GM18519 (cell line): ENCODE results near the gene HDAC11.

Source experiments
- ATAC-seq: cut with Tn5 transposase; IDR thresholded peaks from one replicate; pipeline ENCODE4 v1.9.1; 2021; ENCODE audit warnings: mild to moderate bottlenecking, moderate library complexity; ENCODE audit not compliant: unreplicated experiment, low FRiP score

Gene HDAC11

GRCh38 chr3:13537909-13538296, 57.8 kb downstream of the HDAC11 start:
- no peak for ATAC-seq

GRCh38 chr3:13538520-13539291, 58.6 kb downstream of the HDAC11 start:
- no peak for ATAC-seq

GRCh38 chr3:13539292-13539638, 59.2 kb downstream of the HDAC11 start:
- ATAC-seq: no peak

- no peak for ATAC-seq
Measured at GRCh38 chr3:13539671-13540070, 59.6 kb downstream of the HDAC11 start.

- ATAC-seq: no peak
Measured at GRCh38 chr3:13540297-13540995, 60.3 kb downstream of the HDAC11 start.

GRCh38 chr3:13541691-13542090, 61.6 kb downstream of the HDAC11 start:
- no peak for ATAC-seq

- ATAC-seq: no peak
Measured at GRCh38 chr3:13542142-13542541, 62.0 kb downstream of the HDAC11 start.

GRCh38 chr3:13543253-13543652, 63.1 kb downstream of the HDAC11 start:
- ATAC-seq: no peak

- no peak for ATAC-seq
Measured at GRCh38 chr3:13544293-13544831, 64.3 kb downstream of the HDAC11 start.

GRCh38 chr3:13544951-13545651, 65.0 kb downstream of the HDAC11 start:
- no peak for ATAC-seq

- no peak for ATAC-seq
Measured at GRCh38 chr3:13545952-13546454, 65.9 kb downstream of the HDAC11 start.

GRCh38 chr3:13546667-13547171, 66.6 kb downstream of the HDAC11 start:
- no peak for ATAC-seq

- ATAC-seq: no peak
Measured at GRCh38 chr3:13547591-13548371, 67.7 kb downstream of the HDAC11 start.

- ATAC-seq: no peak
Measured at GRCh38 chr3:13548696-13549622, 68.9 kb downstream of the HDAC11 start, which contains the start of gene FBLN2. TSS of gene FBLN2 (plus strand) at chr3:13549125. CDS start at chr3:13570356, 21,231 bp downstream.

- no peak for ATAC-seq
Measured at GRCh38 chr3:13549623-13550422, 69.7 kb downstream of the HDAC11 start.

GRCh38 chr3:13550423-13550690, 70.3 kb downstream of the HDAC11 start:
- no peak for ATAC-seq

GRCh38 chr3:13550791-13551360, 70.8 kb downstream of the HDAC11 start:
- ATAC-seq: no peak
